ENCODE measurements around the gene BUD23.
"Not testable (repeated sequence)": the region's sequence is repeated elsewhere in the genome, so short reads cannot be mapped to it uniquely, and the experiment has no call there.

BUD23 gene

DNA sequence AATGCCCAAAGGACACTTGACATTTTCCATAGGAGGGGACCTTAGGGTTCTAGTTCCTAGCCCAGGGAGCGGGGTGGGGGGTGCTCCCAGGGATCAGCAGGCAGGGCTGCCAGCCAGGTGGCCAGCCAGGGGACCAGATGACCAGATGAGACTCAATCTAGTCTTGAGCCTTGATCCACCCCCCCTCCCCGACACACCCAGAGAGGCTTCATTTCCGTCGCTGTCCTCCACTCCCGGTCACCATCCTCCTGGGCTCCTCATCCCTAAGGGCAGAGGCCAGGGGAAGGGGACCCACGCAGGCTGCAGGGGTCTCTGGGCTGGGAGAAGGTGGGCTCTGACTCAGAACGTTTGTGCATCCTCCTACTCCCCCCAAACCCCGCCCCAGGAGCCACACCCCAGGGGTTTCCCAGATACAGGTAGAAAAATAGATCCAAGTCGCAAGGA is 35.1 kb downstream of the BUD23 start:
- no peak for DNase-seq
- Histone ChIP-seq H3K4me1 (peaks cover 12% of the 10 kb centered on the region), H3K4me3 (ENCODE audit: low read depth, low read length) (peak overlapping the region; percentile 81), H3K27me3 (no peaks in the 10 kb centered on the region), H3K9me3 (no peaks in the 10 kb centered on the region), H3K36me3 (no peaks in the 10 kb centered on the region)
- TF ChIP-seq, protein P1, sequence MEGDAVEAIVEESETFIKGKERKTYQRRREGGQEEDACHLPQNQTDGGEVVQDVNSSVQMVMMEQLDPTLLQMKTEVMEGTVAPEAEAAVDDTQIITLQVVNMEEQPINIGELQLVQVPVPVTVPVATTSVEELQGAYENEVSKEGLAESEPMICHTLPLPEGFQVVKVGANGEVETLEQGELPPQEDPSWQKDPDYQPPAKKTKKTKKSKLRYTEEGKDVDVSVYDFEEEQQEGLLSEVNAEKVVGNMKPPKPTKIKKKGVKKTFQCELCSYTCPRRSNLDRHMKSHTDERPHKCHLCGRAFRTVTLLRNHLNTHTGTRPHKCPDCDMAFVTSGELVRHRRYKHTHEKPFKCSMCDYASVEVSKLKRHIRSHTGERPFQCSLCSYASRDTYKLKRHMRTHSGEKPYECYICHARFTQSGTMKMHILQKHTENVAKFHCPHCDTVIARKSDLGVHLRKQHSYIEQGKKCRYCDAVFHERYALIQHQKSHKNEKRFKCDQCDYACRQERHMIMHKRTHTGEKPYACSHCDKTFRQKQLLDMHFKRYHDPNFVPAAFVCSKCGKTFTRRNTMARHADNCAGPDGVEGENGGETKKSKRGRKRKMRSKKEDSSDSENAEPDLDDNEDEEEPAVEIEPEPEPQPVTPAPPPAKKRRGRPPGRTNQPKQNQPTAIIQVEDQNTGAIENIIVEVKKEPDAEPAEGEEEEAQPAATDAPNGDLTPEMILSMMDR (IDR thresholded peaks at IDR 0.05; ENCODE audit: low read depth, low read length), result no peak

DNA sequence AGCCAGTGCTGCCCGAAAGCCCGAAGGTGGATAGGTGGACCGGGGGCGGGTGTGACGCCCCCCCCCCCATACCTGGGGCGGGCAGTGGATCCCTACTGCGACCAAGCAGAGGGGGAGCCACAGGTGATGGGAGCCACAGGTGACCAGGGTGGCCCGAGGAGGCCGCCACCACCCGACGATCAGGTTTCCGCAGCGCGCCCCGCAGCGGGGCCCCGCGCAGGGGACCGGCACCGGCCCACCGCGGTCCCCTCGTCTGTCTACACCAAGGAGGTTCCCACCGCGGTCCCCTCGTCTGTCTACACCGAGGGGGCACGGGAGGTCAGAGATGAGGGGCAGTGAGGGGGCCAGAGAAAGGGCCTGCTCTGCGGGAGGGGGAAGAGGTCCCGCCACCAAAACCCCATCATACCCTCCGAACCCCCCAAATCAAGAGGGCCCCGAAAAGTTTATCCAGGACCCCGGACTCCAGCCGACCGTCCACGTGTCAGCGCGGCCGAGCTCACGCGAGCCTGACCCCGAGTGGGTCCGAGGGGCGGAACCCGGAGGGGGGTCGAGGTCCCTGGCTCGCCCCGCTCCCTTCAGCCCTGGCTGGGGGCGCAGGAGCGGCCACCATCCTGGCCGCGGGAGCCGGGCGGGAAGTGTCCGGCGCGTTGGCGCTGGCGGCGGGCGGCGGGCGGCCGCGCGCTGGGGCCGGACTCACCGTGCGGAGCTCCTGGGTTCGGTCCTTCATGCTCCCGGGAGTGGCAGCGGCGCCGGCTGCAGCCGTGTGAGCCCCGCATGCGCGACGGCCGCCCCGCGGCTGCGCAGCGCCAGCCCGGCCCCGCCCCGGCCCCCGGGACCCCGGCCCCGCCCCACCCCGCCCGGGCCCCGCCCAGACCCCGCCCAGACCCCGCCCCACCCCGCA is 35.8 kb downstream of the BUD23 start, which contains the start of gene STX1A:
STX1A (minus strand) TSS at position 765 of the 901 bp plus-strand sequence; CDS start at position 727, 38 bp downstream.
- H3K4me3 ChIP-seq (ENCODE audit: low read depth, low read length), result peak within 1 kb of the TSS; percentile 81
- no peaks in the 10 kb centered on the region for H3K27me3 ChIP-seq
- TF ChIP-seq, protein P1 (IDR thresholded peaks at IDR 0.05; ENCODE audit: low read depth, low read length), result no peak
- no peaks in the 10 kb centered on the region for H3K36me3 ChIP-seq
- peaks cover 12% of the 10 kb centered on the region for H3K4me1 ChIP-seq
- H3K9me3 ChIP-seq, result no peaks in the 10 kb centered on the region
- DNase-seq, result peak; percentile 85

DNA sequence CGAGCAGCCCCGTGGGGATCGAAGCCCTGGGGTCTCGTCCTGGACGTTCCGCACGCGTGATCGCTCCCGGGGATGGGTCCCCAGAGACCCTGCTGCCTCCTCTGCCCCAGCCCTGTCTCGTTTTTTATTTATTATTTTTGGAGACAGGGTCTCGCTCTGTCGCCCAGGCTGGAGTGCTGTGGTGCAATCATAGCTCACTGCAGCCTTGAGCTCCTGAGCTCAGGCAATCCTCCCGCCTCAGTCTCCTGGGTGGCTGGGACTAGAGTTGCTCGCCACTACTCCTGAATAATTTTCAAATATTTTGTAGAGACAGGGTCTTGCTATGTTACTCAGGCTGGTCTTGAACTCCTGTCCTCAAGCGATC is 36.4 kb downstream of the BUD23 start:
- no peaks in the 10 kb centered on the region for H3K27me3 ChIP-seq
- H3K4me1 ChIP-seq, result peaks cover 12% of the 10 kb centered on the region
- TF ChIP-seq, protein P1 (IDR thresholded peaks at IDR 0.05; ENCODE audit: low read depth, low read length), result no peak
- no peaks in the 10 kb centered on the region for H3K9me3 ChIP-seq
- no peak for DNase-seq
- H3K36me3 ChIP-seq, result no peaks in the 10 kb centered on the region
- H3K4me3 ChIP-seq (ENCODE audit: low read depth, low read length), result peak overlapping the region; percentile 45

DNA sequence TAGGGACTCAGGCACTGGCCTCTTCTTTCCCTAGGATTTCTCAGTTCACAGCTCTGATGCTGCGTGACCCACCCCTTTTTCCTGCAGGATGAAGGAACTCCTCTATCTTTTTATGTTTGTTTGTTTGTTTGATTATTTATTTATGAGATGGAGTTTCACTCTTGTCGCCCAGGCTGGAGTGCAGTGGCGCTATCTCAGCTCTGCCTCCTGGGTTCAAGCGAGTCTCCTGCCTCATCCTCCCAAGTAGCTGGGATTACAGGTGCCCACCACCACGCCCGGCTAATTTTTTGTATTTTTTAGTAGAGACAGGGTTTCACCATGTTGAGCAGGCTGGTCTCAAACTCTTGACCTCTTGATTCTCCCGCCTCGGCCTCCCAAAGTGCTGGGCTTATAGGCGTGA is 37.0 kb downstream of the BUD23 start:
- H3K27me3 ChIP-seq; H3K36me3 ChIP-seq; DNase-seq; H3K4me3 ChIP-seq (ENCODE audit: low read depth, low read length); H3K9me3 ChIP-seq: not testable (repeated sequence)
- peaks cover 12% of the 10 kb centered on the region for H3K4me1 ChIP-seq

- TF ChIP-seq, protein P1 (IDR thresholded peaks at IDR 0.05; ENCODE audit: low read depth, low read length), result no peak
- Histone ChIP-seq H3K4me1 (peaks cover 5% of the 10 kb centered on the region), H3K4me3 (ENCODE audit: low read depth, low read length) (no peak overlapping the region), H3K36me3 (no peaks in the 10 kb centered on the region), H3K27me3 (no peaks in the 10 kb centered on the region), H3K9me3 (no peaks in the 10 kb centered on the region)
- DNase-seq, result no peak
Observed at GRCh38 chr7:73721377-73721817, 38.0 kb downstream of the BUD23 start.

- H3K4me3 ChIP-seq (ENCODE audit: low read depth, low read length); H3K9me3 ChIP-seq; H3K4me1 ChIP-seq; H3K36me3 ChIP-seq; DNase-seq; H3K27me3 ChIP-seq: not testable (repeated sequence)
Observed at GRCh38 chr7:73722182-73722581, 38.8 kb downstream of the BUD23 start.

GRCh38 chr7:73722785-73723184 is 39.4 kb downstream of the BUD23 start:
- no peak for DNase-seq
- Histone ChIP-seq H3K9me3 (no peaks in the 10 kb centered on the region), H3K27me3 (no peaks in the 10 kb centered on the region), H3K36me3 (no peaks in the 10 kb centered on the region), H3K4me1 (no peaks in the 10 kb centered on the region; the same call in 1 of the 2 replicates), H3K4me3 (ENCODE audit: low read depth, low read length) (no peak overlapping the region)
- TF ChIP-seq, protein P1 (IDR thresholded peaks at IDR 0.05; ENCODE audit: low read depth, low read length), result no peak
